HG03460 (cell line): ENCODE data around the gene LAMC3.

ENCODE experiments used
- ATAC-seq: cut with Tn5 transposase; IDR thresholded peaks from one replicate; pipeline ENCODE4 v1.9.1; 2021; ENCODE audit not compliant: unreplicated experiment

The LAMC3 gene

DNA sequence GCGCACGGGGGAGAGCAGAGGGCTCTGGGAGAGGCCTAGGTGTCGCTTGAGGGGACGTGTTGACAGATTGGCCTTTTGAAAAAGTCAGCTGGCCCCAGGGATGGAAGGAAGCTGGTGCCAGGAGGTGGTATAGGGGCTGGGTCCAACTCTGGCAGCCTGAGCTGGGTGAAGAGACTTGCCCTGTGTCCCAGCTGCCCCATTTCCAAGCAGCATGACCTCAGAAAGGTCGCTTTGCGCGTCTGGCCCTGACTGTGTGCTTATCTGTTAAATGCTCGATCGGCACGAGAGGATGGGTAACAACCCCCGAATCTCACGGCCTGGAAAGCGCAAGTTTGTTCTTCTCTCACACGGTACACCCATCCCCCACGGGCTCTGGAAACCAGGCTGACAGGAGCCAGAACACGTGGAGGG, 31.2 kb upstream of the LAMC3 start:
- ATAC-seq = no peak

DNA sequence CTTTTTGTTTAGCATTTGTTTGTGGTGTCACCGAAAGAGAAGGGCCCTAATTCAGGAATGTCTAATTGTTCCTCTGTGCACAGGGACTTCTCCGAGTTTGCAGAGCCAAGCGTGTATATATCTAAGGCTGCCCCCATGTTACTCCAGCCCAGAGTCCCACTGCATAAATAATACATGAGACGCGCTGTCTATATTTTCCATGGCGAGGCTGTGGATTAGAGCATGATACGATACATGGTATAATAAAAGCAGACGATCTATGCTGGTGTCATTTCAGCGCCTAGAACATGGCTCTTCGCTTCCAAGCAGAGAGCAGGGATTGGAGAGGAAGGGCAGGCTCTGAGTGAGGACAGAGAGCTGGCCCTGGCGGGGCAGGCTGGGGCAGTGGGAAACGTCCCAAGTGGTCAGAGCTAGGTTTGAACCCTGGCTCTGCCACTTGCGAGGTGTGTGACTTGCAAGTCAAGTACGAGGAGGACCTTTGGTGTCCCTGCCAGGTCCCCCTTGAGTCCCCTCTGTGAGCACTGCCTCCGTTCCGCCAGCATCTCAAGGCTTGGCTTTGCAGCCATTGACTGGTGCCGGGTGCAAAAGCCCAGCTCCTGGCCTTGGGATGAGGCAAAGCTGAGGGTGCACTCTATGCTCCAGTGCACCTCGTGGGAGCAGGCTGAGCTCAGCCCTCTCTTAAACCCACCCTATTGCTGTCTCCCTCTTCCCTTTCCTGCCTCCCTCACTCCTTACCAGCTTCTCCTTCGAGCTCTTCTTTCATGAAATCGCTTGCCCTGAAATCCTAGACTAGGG, 29.2 kb upstream of the LAMC3 start:
- no peak for ATAC-seq

DNA sequence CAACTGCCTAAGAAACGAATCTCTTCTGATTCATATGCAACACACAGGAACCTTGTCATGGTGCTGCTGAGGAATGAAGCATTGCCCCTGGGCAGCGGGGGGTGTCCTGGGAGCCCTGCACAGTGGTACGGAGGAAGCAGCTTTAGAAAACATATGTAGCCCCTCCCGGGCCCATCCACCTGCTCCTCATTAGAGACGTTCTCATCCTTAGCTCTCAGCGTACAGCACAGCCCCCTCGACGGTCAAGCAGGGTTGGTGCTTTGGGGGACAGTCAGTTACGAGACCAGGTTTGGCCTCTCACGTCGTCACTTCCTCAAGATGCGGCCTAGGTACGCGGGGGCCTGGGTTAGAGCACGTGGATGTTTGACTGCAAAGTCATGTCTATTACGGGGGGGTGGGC, 28.4 kb upstream of the LAMC3 start:
- no peak for ATAC-seq

DNA sequence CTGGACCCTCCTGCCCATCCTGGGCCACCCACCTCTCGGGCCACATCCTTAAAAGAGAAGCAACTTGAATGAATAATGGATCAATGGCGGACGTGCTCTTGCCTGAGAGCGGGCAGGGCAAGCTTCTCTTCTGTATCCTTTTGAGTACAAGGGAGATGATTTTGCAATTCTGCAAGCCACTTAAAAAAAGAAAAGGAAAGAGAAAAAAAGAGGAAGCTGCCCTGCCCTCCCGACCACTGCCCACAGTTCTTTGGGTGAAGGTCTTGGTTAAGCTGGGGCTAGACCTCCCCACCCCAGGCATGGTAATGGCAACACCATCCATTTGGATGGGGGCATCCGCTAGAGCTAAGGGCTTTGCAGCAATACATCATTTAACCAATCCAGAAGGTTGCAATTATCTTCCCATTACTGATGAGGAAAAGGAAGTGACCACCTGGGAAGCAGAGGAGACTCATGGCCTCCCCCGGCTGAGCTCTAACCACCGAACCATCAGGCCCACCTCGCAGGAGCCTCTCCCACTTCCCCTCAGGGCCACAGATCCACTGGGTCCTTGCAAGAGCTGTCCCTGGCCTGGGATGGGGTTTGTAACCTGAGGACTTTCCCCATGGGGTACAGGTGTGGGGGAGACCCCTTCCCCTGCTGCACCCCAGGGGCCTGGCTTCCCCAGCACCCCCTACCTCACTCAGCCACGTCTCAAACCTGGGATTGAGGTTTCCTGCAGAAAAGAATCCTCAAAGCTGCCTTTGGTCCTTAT, 27.8 kb upstream of the LAMC3 start:
- no peak for ATAC-seq

DNA sequence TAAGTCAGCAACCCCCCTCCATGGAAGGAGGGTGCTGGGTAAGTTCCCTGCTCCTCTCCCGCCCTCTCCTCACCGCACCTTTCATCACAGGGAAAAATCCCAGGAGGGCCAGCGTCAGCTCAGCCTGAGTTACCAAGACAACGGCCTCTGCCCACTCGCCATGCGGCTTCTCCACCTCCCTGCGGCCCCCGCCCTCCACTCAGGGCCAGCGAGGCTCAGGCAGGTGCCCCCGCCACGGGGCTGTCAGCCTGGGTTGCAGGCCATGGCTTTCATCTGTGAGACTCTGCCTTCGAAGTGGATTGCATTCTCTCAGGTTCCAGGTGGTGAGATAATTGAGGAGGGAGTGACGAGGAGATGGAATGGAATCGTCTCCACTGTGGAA, 27.2 kb upstream of the LAMC3 start:
- no peak for ATAC-seq

DNA sequence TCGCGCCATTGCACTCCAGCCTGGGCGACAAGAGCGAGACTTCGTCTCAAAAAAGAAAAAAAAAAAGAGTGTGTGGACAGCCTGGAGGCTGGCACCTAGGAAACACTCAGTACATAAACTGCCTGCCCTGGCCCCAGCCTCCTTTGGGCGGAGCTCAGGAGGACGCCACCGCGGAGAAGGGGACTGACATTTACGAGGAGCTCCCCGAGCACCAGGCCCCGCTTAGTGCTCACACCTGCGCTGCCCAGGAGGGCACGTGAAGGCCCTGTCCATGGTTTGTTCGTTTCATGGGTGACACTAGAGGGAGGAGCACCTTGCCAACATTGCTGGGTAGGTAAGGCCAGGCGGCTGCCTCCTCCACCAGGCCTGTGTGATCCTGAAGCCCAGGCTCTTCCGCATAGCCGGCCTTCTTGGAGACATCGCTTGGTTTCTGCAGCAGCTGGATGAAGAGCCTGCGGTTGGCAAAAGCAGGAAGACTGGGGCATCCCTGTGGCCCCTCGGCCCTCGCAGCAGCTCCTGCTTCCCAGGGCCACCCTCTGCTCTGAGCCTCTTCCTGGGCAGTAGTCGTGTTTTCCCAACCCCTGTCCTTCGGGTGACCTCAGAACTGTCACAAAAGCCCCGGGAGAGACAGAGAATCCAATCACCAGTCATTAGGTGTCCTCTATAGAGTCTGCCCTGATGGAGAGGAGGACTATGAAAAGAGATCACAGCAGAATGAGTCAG, 26.2 kb upstream of the LAMC3 start:
- no peak for ATAC-seq

DNA sequence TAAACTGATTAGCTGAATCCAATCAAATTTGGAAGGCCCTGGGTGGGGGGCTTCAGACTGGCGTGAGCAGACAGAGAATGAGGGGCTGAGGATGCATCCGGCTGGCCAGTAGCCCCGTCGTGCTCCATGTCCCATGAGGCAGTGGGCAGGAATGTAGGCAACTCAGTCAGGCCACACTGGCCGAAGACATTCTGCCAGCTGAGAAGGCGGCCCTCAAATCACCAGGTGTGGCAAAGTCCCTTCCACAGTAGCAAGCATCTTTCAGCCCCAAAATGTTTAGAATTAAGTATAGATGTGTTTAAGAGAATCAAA, 25.7 kb upstream of the LAMC3 start:
- no peak for ATAC-seq

DNA sequence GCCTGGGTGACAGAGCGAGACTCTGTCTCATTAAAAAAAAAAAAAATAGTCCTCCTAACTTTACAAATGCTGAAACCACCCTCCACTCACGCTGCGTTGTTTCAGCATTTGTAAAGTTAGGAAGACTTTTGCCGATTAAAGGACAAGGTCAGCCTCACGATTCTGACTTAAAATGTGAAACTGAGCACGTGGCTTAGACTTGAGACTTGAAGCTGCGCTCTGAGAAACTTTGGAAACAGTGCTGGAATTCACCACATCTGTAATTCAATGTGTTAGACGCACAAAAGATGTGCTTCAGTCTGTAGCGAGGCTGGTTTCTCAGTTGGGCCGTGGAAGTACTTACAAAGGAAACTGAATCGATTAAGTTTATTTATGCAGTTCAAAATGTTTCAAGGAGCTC, 25.0 kb upstream of the LAMC3 start:
- no peak for ATAC-seq

DNA sequence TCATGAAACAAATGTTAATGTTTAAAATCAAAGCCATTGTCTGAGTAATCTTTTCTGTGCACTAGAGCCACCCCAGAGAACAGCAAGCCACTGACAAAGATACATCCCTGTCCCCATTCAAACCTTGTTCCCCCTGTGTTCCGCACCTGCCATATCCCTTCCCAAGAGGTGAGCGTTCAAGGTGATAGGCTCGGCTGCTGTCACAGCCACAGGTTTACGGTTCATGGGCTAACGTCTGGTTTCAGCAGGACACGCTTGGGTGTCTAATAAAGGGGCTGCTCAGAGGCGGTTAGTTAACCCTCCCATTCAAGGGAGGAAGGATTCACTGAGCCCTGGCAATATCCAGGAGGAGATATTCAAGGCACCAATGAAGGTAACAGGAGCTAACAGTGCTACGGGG, 24.5 kb upstream of the LAMC3 start:
- no peak for ATAC-seq

DNA sequence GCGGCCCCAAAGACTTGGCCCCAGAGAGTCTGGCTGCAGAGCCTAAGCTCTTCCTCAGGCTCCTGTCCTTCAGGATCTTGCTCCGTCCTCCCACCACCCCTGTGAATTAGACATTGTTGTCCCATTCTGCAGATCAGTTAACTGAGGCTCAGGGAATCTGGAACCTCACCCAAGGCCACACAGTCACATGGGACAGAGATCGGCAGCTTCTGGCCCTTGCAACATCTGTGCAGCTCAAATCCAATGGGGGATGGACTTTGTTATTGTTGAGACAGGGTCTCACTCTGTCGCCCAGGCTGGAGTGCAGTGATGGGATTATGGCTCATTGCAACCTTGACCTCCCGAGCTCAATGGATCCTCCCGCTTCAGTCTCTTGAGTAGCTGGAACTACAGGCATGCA, 23.9 kb upstream of the LAMC3 start:
- no peak for ATAC-seq

DNA sequence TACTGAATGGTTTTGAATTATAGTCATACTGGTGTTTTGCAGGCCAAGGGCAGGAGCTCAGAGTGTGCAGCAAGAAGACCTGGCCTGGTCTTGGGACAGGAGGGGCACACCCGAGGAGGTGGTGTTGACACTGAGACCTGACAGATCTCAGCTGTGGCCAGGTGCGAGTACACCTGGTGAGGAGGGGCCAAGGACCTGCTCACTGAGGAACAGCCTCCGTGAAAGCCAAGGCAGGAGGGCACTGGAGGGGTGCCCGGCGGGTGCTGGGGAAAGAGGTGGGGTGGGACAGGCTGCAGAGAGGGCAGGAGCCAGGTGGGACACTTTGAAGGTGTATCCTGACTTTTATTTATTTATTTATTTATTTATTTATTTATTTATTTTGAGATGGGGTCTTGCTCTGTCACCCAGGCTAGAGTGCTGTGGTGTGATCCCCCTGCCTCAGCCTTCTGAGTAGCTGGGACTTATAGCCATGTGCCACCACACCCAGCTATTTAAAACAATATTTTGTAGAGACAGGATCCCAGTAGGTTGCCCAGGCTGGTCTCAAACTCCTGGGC, 23.3 kb upstream of the LAMC3 start:
- ATAC-seq = no peak

DNA sequence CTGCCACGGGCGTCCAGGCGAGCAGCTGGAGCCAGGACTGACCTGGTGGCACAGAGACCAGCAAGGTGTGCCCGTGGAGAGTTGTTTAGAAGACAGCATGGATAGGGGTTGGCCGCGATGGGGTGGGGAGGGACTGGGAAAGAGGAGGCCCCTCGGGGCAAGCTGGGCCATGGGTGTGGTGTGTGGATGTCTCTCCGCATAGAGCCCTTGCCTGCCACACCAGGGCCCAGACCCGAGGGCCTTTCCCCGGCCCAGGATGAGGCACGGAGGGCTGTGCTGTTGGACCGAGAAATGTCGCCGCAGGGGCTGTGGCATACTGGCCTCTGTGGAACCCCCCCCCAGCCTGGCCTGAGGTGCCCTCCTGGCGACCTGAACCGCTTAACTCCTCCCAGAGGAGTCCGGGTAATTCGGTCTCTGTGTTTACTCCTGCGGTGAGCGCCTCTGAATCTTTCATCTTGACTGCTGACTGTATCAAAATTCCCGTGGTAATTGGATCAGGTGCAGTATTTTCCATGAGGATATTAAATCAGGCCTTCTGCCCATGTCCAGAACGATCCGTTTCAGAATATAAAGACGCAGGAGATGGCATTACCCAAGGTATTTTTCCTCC, 22.5 kb upstream of the LAMC3 start:
- no peak for ATAC-seq

DNA sequence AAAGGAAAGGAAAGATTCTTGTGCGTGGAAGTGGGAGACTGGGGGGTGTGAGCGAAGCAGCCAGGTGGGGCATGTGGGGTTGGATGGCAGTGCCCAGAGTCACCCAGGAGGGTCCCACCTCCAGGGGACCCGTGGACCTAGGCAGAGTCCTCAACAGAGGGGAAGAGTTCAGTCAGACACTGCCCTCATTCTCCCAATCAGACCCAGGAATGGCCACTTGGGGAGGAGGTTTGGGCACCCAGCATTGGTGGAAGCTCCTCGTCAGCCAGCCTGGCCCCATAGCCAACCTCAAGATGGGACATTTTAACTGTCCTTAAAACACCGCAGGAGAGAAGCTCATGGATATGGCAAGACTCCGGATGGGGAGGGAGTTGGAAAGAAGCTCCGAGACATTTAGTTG, 21.9 kb upstream of the LAMC3 start:
- no peak for ATAC-seq

DNA sequence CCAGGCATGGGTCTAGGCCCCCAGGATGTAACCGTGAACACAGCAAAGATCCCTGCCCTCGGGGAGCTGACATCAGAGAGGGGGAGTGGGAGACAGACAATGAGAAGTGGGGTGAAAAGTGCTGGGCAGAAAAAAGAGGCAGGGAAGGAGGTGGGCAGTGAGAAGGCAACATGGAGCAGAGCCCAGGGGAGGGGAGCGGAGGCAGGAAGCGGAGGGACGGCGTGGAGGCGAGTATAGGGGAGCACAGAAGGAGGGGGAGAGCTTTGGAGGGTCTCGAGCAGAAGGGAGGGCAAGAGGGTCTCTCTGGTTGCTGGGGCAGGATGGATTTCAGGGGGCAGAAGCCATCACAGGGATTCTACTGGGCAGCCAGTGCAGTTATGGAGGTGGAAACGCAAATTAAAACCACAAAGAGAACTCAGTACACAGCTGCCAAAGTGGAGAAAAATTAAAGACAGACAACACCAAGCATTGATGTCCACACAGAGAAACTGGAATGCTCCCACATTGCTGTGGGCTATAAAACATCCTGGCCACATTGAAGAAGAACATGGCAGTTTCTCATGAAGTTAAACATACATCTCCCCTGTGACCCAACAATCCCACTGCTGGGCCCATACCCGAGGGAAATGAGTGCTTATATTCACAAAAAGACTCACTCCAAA, 21.1 kb upstream of the LAMC3 start:
- no peak for ATAC-seq

DNA sequence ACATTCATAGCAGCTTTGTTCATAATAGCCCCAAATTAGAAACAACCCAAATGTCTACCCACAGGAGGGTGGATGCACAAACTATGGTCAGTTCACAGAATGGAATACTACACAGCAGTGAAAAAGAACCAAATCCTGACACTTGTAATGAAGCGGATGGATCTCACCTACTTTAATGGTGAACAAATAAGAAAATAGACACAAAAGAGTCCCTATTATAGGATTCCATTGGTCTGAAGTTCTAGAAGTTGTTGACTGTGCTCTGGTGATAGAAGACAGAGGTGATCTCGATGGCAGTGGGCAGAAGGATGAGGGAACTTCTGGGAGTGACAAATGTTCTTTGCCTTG, 20.6 kb upstream of the LAMC3 start:
- no peak for ATAC-seq

DNA sequence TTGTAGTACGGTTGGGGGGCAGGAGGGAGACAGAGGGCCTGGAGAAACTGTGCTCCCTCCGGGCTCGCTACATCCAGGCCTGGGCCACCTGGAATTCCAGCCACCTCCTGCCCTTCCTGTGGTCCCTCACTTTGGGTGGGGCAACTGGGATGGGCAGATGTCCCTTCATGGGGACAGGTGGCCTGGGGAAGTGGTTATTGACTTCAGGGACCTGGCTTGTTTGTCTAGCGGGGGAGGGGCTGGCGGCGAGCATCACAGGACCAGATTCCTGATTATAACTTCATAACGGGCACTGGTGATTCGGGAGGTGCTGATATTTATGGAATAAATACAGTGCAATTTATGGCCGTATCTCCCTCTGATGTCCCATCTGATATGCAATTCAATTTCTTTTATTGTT, 20.1 kb upstream of the LAMC3 start:
- ATAC-seq = no peak

DNA sequence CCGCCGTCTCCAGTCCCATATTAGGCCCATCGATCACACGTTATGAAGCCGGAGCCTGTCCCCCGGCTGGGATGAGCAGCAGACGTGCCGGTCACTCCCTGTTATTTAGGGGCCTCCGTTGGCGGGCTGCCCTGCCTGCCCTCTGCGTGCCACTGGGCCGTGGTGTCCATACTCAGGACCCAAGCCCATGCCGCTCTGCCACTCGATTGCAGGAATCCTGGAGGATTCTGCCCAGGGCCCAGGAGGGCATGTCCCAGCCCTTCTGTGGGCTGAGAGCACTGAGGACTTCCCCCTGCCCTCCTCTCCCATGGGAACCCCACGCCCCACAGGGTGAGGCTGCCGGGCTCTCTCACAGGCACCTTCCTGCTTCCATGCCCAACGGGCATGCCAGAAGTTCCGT, 19.6 kb upstream of the LAMC3 start:
- ATAC-seq = no peak

DNA sequence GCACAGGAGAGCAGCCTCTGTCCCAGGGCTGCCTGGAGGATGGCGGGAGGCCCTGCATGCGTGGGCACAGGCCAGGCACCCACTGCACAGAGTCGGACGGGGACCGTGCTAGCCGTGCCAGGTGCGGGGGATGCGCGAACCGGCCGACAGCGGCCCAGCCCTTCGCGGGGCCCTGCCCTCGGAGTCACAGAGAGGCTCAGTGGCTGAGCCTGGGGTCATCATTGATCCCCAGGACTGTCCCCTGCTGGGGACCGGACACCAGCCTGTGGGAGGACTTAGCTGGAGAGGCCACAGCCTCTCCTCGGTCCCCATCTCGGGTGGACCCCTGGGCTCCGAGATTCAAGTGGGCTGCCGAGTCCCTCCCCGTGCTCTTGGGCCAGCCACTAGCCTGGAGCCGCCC, 19.1 kb upstream of the LAMC3 start:
- no peak for ATAC-seq

DNA sequence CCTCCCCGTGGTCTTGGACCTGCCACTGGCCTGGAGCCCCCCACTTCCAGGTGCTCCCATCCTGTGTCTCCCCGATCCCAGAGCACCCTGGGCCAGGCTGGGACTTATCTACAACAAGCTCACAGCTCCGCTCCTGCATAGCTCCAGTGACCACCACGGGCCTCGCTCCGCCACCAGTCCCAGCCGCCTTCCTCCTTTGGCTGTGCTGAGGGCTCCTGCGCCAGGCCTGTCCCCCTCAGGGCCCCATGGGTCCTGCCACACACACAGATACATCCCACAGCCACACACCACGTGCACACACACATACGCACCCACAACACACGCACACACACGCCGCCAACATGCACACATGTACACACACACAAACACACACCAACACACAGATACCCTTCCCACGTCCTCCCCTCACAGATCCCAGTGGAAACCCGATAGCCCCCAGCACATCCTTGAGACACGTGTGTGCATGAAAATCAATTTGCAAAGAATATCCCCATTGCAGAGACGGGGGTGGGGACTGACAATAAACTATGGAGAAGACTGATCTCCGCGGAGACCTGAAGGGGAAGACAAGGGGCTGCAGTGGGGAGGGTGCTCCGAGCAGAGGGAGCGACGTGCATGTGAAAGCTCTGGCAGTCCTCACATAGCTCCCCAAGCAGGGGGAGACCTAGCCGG, 18.5 kb upstream of the LAMC3 start:
- ATAC-seq = no peak

DNA sequence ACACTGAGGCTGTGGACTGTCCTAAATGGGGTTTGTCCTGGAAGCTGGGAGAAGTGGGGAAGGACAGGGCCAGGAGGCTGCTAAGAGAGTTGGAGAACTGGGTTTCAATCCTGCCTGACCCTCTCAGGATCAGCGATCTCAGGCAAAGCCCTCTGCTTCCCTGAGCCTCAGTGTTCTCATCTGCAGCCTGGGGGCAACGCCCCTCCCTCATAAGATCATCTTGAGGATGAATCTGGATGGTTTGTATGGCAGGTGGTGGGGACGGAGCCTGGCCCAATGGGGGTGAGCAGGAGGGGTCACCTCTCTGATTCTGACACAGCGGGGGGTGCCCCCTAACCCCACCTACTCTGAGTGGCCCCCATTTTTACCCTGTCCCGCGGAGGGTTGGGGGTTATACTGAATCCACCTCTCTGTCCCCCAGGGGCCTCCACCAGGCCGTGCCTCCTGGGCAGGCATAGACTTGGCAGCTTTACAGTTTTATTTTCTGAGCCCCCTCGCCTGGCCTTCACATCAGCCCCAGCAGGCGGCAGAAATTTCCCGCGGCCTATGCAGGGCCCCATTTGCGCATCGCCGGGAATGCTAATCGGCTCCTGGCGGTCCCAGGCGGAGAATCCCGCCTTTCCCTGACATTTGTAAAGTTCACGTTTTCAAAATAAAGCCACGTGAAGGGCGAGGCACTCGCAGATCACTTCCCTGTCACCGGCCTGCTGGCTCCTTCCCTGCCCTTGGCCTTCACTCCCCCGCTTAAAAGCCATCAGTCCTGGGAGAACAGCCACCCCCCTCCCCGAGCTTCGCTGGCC, 17.8 kb upstream of the LAMC3 start:
- ATAC-seq = no peak
